DMS 273 treated with DMSO at 0.1 percent for 48 hours (cell line): ENCODE data around the gene ERICH3.

ENCODE experiments used
- DNase-seq: peaks from one replicate; lab custom pipeline; 2025; lab: John Stamatoyannopoulos, UW

The ERICH3 gene

DNA sequence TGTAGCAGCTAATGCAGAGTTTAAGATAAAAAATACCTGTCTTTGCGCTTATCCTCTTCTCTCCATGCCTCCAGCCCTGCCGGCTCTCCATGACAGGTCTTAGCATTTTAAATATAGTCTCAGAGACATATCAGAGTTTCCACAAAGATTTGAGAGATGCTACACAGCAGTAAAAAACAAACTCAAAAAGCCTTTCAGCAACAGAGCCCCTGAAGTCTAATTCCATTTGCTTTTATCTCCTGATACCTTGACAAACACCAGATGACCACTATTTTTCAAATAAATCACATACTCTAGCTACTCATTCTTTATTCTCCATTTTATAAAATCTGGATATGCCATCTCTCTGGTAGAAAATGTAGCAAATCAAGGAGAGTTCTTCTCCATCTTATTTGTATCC is 81.6 kb downstream of the ERICH3 start:
- no peak for DNase-seq

DNA sequence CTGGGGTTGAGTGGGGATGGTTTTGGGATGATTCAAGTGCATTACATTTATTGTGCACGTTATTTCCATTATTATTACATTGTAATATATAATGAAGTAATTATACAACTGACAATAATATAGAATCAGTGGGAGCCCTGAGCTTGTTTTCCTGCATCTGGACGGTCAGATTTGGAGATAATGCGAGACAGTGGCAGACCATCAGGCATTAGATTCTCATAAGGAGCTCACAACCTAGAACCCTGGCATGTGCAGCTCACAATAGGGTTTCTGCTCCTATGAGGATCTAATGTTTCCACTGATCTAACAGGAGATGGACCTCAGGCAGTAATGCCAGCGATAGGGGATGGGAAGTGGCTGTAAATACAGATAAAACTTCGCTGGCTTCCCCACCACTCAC is 83.3 kb downstream of the ERICH3 start:
- DNase-seq = no peak

DNA sequence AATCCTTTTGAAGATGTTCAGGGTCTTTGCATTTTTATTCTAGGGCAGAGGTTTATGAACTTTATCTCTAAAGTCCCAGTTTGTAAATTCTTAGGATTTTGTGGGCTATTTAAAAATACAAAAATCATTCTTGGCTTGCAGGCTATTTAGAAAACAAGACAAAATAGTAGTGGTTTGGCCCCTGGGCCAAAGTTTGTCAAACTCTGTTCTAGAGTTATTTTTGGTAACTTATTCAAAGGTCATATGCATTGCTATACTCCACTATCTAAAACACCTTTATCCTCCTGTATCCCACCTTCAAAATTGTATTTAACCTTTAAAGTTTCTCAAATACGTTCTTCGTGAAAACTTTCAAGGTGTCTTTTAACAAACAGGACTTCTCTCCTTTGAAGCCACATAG is 85.7 kb downstream of the ERICH3 start:
- no peak for DNase-seq

DNA sequence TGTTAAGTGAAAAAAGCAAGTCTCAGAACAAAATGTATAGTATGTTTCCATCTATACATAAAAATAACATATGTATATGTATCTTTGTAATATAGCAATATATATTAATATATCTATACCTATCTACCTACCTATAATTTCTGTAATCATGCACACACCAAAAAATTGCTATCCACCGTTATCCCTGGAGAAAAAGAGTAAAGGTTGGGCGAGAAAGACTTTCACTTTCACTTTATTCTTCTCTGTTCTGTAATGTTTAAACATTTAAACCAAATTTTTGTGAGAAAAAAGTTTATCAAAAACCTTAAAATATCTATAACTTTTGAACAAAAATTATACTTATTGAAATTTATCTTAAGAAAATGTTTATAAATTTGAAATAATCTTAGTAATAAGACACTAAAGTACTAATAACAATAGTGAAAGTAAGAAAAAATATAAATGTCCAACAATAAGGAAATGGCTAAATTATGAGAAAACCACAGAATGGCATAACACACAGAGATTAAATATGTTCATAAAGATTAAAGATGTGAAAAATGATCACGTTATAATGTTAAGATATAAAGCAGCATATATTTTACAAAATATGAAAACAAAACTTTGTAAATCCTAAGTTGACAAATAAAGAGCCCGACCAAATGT is 87.2 kb downstream of the ERICH3 start:
- DNase-seq = no peak

DNA sequence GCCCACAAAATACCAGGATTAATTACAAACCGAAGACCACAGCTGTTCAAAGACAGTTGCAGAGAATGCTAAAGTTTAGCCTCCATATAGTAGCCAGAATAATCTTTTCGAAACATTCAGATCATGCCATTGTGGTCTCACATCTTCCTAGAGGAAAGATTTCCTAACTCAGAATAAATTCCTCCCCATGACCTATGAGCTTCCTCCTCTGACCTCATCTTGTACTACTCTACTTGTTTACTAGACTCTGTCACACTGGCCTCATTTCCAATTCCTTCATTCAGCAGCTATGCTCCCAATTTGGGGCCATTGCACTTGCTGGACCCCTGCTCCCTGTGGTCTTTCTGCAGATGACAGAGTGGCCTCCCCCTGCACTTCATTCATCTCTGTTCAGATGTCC is 89.4 kb downstream of the ERICH3 start:
- no peak for DNase-seq

DNA sequence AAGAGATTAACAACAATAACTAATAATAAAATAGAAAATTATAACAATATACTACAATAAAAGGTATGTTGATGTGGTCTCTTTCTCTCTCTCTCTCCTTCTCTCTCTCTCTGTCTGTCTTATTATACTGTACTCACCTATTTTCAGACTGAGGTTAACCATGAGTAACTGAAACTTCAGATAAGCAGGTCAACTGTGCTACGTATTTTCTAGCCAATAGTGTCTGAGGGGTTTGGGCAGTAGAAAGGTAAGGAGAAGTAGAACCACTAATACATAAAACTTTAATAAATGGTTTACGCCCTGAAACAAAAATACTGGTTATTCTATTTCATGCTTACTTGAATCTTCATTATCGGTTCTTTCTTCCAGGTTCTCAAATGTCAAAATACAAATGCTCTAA is 90.2 kb downstream of the ERICH3 start:
- DNase-seq = no peak

DNA sequence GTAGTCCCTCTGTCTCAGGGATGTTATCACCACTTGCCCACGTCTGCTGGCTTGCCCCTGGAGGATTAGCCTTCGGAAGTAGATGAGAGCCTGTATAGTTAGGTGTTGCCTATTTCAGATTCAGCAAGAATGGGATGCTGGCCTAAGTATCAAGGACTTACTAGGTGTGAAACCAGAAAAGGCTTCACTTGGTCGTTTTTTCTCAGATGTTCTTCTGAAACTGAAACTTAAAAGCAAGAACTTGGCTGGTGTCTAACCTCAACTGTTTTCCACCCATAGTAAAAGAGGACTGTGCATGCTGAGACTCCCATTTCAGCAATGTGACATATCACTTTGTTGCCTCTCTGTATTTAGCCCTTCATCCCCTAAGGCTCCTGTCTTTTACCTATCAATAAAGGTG is 94.2 kb downstream of the ERICH3 start:
- DNase-seq = no peak

DNA sequence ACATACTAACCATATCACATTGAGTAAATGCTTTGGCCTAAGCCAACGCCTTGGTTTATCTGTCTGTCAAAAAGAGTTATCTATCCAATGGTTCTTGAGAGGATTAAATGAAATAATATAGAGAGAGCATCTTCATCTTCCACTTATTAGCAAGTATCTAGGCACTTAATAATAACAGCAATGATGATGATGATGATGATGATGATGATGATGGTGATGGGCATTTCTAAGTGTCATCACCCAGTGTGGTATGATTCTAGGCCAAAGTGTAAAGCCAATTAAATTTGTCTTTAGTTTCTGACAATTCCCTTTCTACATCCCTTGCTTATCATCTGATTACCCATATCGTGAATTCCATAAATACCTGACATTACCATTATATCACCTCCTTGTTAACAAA is 95.5 kb downstream of the ERICH3 start:
- no peak for DNase-seq

DNA sequence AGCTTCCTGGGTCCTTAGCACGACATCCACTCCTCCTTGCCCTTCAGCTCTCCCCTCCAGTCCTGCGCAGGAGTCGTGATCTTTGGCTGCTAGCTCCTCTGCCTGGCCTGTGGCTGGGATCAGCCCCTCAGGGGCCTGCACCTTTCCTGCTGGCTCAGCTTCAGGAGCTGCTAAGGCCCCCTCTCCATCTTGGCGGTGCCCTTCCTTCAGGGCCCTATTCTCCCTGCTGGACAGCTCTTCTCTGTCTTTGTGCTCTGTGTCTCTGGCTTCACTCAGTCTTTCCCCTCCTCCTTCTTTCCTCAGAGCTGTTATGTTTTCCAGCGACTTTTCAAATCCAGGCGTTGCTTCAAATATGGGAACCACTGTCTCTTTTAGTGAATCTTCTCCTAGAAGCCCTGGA is 101.7 kb downstream of the ERICH3 start:
- no peak for DNase-seq

DNA sequence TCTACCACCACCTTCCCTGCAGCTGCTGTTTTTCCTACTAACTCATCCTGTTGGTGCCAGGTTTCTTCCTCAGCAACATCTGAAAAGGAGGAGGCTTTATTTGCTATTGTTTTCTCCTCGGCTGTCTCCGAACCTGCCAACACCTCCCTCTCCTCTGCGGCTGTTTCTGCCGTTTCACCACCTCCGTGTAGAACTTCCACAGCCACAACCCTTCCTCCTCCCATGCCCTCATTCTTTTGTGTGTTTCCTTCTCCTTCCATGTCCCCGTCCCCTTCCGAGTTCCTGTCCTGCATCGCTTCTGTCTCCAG is 102.1 kb downstream of the ERICH3 start:
- DNase-seq = no peak

DNA sequence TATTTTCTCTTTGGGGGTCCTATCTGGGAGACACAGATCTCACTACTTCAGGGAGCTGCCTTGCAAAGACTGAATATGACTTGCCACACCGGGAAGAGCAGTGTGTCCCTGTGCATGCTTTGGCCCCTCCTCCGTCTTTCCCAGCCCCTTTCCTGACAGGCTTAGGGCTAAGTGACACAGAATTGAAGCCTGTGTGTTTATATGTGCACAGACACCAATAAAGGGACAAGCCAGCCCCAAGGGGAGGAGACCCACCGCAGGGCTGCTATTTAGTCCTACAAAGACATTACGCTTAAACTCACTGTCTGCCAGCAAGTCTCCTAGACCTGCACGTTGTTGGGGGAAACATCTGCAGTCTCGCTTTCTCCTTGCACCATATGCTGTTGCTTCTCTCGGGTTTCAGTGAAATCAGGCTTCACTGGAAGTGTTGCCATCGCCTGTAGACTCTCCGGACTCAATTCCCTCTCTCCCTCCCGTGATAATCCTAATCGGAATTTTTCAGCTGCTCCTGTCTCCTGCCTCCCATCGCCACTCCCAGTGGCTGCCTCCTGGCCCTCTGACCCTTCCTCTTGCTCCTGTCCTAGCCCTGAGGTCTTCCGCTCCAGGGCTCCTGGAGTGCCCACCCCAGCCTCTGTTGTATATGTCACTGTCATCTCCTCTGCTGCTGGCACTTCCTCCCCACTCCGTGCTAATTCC is 102.6 kb downstream of the ERICH3 start:
- DNase-seq = peak; percentile 89

DNA sequence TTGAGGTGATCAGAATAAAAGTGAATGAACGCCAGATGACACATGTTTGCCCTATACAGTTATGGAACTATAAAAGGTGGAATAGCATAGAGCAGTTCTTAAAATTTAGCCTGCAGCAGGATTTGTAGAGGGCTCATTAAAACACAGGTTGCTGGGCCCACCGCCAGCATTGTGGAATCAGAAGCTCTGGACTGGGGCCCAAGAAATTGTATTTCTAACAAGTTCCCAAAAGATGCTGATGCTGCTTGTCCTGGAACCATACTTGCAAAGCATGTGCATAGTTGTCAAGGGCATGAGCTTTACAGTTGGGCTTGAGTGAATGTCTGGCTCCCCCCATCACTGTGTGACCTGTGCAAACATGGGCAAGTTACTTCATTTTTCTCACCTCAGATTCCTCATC is 123.7 kb downstream of the ERICH3 start:
- no peak for DNase-seq

DNA sequence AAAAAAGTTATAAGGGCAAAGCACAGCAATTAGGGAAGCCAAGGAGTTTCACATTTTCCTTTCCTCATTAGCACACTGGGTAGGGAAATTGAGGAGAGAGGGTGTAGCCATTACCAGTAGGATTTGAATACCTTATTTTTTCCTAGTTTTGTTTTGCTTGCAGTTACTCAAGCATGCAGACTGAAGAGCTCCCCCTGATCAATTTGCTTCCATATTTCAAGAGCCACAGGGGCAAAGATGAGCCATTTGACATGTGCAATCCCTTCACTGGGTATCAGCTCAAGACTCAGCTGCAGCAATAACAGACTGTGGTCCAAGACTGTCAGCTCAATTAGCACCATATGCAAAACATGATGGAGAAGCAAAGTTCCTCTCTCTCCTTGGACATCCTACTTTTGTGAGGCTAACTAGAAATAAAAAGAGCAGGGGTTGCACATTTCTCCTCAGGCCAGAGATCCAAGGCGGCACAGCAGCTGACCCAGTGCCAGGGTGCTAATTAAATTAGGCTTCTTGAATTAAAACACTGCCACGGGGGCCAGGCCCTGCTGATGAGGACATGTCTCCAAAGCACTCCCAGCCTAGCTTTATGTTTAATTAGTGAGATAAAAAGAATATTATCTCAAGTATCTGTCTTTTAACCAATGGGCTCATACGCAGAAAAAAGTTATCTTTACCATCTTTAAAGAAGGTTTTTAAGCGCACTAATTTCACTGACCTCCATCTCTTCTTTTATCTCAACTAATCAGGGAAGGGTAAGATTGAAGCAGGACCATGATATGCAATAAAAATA is 124.4 kb downstream of the ERICH3 start:
- DNase-seq = no peak

DNA sequence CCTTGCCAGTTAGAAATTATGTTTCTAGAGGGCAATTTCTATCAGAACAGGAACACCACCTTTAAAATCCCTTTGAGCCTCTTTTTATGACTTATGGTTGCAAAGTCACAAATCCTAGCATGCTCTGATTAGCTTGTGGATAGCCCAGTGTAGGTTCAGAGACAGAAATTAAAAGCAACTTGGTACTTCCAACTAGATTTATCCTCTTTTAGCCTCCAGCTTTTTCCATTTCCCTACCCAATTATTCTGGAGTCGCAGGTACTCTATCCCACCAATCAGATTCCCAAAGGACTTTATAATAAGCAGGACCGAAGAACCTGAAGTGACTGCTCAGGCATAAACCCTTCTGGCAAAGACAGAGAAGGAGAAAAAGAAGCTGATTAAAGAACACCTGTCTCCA is 127.8 kb downstream of the ERICH3 start:
- no peak for DNase-seq

DNA sequence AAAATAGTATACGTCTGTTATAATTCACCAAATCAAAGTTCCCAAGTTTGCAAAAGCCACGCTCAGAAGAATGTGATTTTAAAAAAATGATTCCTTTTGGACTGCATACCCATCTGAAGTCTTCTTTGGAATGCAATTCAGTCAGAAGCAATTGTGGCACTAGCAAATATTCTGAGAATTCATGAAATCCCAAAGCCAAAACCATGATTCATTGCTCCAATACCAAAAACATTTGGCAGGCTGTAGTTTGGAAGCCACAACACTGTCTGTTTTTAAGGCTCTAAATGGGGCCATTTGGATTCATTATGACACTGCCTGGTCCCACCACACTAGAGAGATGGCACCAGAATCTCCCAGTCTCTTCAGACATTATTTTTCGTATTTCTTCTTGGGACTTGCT is 139.4 kb downstream of the ERICH3 start:
- no peak for DNase-seq

DNA sequence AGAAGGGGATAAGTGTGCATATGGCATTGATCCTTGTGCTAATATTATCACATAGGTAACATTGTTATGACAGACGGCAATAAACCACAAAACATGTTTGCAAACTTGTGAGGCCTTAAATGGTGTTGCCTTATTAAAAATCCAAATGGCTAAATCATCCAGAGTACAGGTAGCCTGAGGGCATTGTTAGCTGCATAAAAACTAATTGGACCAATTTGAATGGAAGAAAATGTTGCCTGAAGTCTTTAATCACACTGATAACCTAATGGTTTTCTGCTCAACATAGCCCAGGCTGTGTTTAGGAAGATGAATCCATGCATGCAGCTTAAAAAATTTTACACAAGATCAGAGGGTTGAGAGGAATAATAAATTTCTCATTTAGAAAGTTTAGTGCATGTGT is 141.8 kb downstream of the ERICH3 start:
- DNase-seq = no peak

DNA sequence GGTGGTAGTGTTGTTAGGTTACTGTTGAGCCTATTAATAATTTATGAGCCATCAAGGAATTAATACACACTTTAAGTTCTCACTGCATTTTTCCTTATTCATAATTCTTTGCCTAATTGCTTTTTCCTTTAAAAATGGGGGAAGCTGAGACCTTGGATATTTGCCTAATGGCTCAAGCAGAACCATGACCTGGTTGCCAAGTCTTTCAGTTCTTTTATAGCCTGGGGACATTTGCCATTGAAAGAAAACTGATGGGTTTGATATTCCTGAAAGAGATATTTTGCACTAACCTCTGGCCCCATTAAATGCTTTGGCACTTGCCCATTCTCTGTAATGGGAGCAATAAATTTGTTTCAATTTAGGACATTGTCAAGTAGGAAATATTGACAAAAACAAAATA is 142.7 kb downstream of the ERICH3 start:
- DNase-seq = no peak

DNA sequence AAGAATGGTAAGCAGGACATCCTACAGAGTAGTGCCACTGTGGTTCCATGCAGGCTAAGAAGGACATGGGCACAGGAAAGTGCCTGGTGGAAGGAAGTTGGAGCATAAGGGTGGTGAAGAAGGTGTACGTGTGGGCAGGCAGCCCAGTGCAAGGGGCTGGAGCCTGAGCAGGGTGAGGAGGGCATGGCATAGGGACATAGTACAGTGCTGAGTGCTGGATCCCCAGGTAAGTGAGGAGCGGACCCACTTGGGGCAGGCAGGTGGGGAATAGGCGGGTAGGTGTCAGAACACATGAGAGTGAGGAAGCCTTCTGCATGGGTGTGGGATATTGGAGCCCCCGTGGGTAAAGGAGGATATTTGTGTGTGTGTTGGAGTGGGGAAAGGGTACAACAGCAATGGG is 145.5 kb downstream of the ERICH3 start:
- DNase-seq = no peak

DNA sequence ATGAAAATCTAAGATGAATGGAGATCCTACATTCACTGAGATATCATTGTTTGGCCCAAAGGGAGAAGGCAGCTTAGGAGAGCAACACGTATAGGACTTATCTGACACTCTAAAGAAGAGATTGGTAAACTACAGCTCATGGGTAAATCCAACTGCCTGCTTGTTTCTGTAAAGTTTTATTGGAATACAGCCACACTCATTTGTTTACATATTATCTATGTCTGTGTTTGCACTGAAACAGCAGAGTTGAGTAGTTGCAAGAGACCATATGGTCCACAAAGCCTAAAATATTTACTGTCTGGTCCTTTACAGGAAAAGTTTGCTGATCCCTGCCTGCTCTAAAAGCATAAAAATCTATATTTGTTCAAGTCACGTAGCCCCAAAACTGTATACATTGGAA is 146.9 kb downstream of the ERICH3 start:
- no peak for DNase-seq

DNA sequence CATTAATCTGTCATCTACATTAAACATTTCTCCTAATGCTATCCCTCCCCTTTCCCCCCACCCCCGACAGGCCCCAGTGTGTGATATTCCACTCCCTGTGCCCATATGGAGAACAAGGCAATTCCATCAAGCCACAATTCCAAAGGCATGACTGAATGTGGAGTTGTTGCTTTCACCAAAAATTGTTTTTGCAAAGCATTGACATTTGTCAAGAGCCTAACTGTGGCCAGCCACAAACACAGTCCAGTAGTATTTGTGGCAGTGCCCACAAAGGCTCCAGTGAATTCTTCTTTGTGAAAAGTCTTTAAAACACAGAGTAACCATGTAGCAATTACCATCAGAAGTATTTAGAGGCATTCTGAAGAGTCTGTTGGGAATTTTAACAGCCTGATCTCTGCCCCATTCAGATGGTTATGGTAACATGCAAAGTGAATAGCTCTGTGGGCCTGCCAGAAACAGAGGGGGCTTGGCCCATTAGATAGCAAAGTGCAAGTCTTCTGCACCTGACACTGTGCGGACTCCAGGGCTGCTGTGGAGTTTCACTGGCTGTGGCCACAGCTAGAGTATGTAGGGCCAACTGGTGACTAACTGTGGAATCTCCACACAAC is 149.6 kb downstream of the ERICH3 start:
- no peak for DNase-seq

DNA sequence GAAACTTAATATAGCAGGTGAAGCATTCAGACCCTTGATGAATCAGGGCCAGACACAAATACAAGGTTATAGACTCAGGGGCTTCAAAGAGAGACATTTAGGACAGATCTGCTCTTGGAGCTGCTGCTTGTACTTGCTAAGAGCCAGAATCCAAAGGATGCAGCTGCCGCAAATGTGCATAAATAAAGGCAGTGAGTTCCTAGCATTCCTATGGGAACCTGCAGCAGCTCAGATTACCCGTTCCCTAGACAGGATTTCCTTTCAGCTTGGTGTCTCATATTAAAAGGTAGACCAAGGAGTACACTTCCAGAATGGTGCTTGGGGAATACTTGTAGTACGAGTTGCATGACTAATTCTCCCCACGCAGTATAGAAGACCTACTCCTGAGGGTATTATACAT is 151.4 kb downstream of the ERICH3 start:
- no peak for DNase-seq
